ENCODE measurements around the gene WDR81.

WDR81 gene

DNA sequence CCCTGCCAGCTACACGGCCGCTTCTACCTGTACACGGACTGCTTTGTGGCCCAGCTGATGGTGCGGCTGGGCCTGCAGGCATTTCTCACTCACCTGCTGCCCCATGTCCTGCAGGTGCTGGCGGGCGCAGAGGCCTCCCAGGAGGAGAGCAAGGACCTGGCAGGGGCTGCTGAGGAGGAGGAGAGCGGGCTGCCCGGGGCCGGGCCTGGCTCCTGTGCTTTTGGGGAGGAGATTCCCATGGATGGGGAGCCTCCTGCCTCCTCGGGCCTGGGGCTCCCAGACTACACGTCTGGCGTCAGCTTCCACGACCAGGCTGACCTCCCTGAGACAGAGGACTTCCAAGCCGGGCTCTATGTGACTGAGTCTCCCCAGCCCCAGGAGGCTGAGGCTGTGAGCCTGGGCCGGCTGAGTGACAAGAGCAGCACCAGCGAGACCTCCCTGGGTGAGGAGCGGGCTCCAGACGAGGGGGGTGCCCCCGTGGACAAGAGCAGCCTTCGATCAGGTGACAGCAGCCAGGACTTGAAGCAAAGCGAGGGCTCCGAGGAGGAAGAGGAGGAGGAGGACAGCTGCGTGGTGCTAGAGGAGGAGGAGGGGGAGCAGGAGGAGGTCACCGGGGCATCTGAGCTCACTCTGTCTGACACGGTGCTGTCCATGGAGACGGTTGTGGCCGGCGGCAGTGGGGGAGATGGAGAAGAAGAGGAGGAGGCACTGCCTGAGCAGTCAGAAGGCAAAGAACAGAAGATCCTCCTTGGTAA is 3.5 kb downstream of the WDR81 start:
- no peak overlapping the region for H3K27ac ChIP-seq (ENCODE audit: extremely low read depth, low read depth, low read length)
- H3K9me3 ChIP-seq (ENCODE audit: control insufficient read depth, insufficient read depth, low read depth, low read length), result no peaks in the 10 kb centered on the region
- H3K36me3 ChIP-seq (ENCODE audit: control insufficient read depth in 2 of 2, insufficient read depth in 1 of 2, low read length in 2 of 2), result peaks cover 0 to 37% of the 10 kb centered on the region in 2 experiments; a peak in 2 of 3 replicates
- no peak overlapping the region for H3K4me3 ChIP-seq (ENCODE audit: low read depth, low read length)
- TF ChIP-seq ZNF391 (tag by site-specific recombination; IDR thresholded peaks at IDR 0.05; ENCODE audit: borderline replicate concordance, low read depth), result no peak
- TF ChIP-seq ZNF214 (tag by site-specific recombination; IDR thresholded peaks at IDR 0.05; ENCODE audit: borderline replicate concordance), result no peak
- TF ChIP-seq ZNF548 (tag by site-specific recombination; IDR thresholded peaks at IDR 0.05), result no peak
- TF ChIP-seq ZNF561 (tag by site-specific recombination; IDR thresholded peaks at IDR 0.05; ENCODE audit: borderline replicate concordance), result no peak
- TF ChIP-seq EGR2 (tag by site-specific recombination; IDR thresholded peaks at IDR 0.05; ENCODE audit: low read depth), result no peak
- no peak for TF ChIP-seq ZNF692 (tag by site-specific recombination; IDR thresholded peaks at IDR 0.05)
- no peak for TF ChIP-seq ZSCAN30 (tag by site-specific recombination; IDR thresholded peaks at IDR 0.05)
- TF ChIP-seq, protein P1, sequence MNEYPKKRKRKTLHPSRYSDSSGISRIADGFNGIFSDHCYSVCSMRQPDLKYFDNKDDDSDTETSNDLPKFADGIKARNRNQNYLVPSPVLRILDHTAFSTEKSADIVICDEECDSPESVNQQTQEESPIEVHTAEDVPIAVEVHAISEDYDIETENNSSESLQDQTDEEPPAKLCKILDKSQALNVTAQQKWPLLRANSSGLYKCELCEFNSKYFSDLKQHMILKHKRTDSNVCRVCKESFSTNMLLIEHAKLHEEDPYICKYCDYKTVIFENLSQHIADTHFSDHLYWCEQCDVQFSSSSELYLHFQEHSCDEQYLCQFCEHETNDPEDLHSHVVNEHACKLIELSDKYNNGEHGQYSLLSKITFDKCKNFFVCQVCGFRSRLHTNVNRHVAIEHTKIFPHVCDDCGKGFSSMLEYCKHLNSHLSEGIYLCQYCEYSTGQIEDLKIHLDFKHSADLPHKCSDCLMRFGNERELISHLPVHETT (tag by site-specific recombination; IDR thresholded peaks at IDR 0.05), result no peak
- no peak for TF ChIP-seq ZNF112 (tag by site-specific recombination; IDR thresholded peaks at IDR 0.05)
- TF ChIP-seq, protein P2, sequence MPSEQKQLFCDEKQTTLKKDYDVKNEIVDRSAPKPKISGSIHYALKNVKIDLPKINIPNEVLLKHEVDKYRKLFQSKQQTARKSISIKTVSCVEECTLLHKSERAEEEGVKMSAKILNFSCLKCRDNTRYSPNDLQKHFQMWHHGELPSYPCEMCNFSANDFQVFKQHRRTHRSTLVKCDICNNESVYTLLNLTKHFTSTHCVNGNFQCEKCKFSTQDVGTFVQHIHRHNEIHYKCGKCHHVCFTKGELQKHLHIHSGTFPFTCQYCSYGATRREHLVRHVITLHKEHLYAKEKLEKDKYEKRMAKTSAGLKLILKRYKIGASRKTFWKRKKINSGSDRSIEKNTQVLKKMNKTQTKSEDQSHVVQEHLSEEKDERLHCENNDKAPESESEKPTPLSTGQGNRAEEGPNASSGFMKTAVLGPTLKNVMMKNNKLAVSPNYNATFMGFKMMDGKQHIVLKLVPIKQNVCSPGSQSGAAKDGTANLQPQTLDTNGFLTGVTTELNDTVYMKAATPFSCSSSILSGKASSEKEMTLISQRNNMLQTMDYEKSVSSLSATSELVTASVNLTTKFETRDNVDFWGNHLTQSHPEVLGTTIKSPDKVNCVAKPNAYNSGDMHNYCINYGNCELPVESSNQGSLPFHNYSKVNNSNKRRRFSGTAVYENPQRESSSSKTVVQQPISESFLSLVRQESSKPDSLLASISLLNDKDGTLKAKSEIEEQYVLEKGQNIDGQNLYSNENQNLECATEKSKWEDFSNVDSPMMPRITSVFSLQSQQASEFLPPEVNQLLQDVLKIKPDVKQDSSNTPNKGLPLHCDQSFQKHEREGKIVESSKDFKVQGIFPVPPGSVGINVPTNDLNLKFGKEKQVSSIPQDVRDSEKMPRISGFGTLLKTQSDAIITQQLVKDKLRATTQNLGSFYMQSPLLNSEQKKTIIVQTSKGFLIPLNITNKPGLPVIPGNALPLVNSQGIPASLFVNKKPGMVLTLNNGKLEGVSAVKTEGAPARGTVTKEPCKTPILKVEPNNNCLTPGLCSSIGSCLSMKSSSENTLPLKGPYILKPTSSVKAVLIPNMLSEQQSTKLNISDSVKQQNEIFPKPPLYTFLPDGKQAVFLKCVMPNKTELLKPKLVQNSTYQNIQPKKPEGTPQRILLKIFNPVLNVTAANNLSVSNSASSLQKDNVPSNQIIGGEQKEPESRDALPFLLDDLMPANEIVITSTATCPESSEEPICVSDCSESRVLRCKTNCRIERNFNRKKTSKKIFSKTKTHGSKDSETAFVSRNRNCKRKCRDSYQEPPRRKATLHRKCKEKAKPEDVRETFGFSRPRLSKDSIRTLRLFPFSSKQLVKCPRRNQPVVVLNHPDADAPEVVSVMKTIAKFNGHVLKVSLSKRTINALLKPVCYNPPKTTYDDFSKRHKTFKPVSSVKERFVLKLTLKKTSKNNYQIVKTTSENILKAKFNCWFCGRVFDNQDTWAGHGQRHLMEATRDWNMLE (tag by site-specific recombination; conservative IDR thresholded peaks at IDR 0.05; ENCODE audit: low read depth), result no peak
- TF ChIP-seq, protein P3, sequence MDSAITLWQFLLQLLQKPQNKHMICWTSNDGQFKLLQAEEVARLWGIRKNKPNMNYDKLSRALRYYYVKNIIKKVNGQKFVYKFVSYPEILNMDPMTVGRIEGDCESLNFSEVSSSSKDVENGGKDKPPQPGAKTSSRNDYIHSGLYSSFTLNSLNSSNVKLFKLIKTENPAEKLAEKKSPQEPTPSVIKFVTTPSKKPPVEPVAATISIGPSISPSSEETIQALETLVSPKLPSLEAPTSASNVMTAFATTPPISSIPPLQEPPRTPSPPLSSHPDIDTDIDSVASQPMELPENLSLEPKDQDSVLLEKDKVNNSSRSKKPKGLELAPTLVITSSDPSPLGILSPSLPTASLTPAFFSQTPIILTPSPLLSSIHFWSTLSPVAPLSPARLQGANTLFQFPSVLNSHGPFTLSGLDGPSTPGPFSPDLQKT (IDR thresholded peaks at IDR 0.05; ENCODE audit: borderline replicate concordance, low read depth, low read length), result no peak
- no peak for TF ChIP-seq ZNF785 (tag by site-specific recombination; IDR thresholded peaks at IDR 0.05)
- TF ChIP-seq ZNF747 (tag by site-specific recombination; IDR thresholded peaks at IDR 0.05), result no peak
- no peaks in the 10 kb centered on the region for H3K4me1 ChIP-seq (ENCODE audit: control insufficient read depth, insufficient read depth, low read length)
- ChIA-PET CTCF (interaction anchor here (1.1 to 1.7 kb wide), 3 partner anchors 15 to 154 kb away, joined by 3 to 6 read pairs (median 3); no protein-coding TSS in a partner anchor), POLR2A (interaction anchor here (0.8 to 2.4 kb wide), 2 partner anchors 11 to 12 kb away, joined by 6 to 8 read pairs; no protein-coding TSS in a partner anchor)

GRCh38 chr17:1729966-1730325 is 5.4 kb downstream of the WDR81 start:
- Histone ChIP-seq H3K4me1 (ENCODE audit: control insufficient read depth, insufficient read depth, low read length) (no peaks in the 10 kb centered on the region), H3K27ac (ENCODE audit: extremely low read depth, low read depth, low read length) (no peak overlapping the region), H3K36me3 (ENCODE audit: control insufficient read depth in 2 of 2, insufficient read depth in 1 of 2, low read length in 2 of 2) (peaks cover 0 to 38% of the 10 kb centered on the region in 2 experiments; a peak in 2 of 3 replicates), H3K4me3 (ENCODE audit: low read depth, low read length) (no peak overlapping the region), H3K9me3 (ENCODE audit: control insufficient read depth, insufficient read depth, low read depth, low read length) (no peaks in the 10 kb centered on the region)
- POLR2A ChIA-PET, result interaction anchor here (1.3 kb wide), 1 partner anchor 40 kb away, joined by 5 read pairs; no protein-coding TSS in a partner anchor
- CTCF ChIA-PET, result no interaction called here
- TF ChIP-seq SCRT2 (tag by site-specific recombination; IDR thresholded peaks at IDR 0.05) (peak; percentile 40; the same call in 1 of the 2 replicates), ZNF341 (tag by site-specific recombination; IDR thresholded peaks at IDR 0.05; ENCODE audit: low read depth) (peak; percentile 55; the same call in 1 of the 2 replicates), ZNF791 (tag by site-specific recombination; IDR thresholded peaks at IDR 0.05) (no peak), ZNF600 (tag by site-specific recombination; IDR thresholded peaks at IDR 0.05) (peak; percentile 70), KLF8 (tag by site-specific recombination; IDR thresholded peaks at IDR 0.05) (no peak)
- TF ChIP-seq, protein P4, sequence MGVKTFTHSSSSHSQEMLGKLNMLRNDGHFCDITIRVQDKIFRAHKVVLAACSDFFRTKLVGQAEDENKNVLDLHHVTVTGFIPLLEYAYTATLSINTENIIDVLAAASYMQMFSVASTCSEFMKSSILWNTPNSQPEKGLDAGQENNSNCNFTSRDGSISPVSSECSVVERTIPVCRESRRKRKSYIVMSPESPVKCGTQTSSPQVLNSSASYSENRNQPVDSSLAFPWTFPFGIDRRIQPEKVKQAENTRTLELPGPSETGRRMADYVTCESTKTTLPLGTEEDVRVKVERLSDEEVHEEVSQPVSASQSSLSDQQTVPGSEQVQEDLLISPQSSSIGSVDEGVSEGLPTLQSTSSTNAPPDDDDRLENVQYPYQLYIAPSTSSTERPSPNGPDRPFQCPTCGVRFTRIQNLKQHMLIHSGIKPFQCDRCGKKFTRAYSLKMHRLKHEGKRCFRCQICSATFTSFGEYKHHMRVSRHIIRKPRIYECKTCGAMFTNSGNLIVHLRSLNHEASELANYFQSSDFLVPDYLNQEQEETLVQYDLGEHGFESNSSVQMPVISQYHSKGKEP (tag by site-specific recombination; IDR thresholded peaks at IDR 0.05), result no peak

Data from HEK293 (cell line).